GM23248 (cell line): ENCODE data around the gene MAP6.

ENCODE experiments used
- EZH2 ChIP-seq: fragments of 200-600 bp; sonication (generic); IDR thresholded peaks from 2 replicates; pipeline ENCODE4 v1.6.1; 2018; ENCODE audit warnings: antibody characterized with exemption, mild to moderate bottlenecking; ENCODE audit not compliant: insufficient read depth, poor library complexity, severe bottlenecking
- EZH2phosphoT487 ChIP-seq: fragments of 200-600 bp; sonication (generic); IDR thresholded peaks from 2 replicates; pipeline ENCODE4 v1.6.1; 2018; ENCODE audit warnings: antibody characterized with exemption, moderate library complexity, mild to moderate bottlenecking, low read depth; ENCODE audit not compliant: insufficient read depth

GRCh38 chr11:75553182-75553581, 115.7 kb downstream of the MAP6 start:
- TF ChIP-seq EZH2phosphoT487 (no peak), EZH2 (no peak)
